GM19035 (cell line): ENCODE measurements around the gene MAP1LC3B2.

Experiments
- ATAC-seq: cut with Tn5 transposase; IDR thresholded peaks from one replicate; pipeline ENCODE4 v1.9.1; 2021; ENCODE audit not compliant: unreplicated experiment

The MAP1LC3B2 gene

DNA sequence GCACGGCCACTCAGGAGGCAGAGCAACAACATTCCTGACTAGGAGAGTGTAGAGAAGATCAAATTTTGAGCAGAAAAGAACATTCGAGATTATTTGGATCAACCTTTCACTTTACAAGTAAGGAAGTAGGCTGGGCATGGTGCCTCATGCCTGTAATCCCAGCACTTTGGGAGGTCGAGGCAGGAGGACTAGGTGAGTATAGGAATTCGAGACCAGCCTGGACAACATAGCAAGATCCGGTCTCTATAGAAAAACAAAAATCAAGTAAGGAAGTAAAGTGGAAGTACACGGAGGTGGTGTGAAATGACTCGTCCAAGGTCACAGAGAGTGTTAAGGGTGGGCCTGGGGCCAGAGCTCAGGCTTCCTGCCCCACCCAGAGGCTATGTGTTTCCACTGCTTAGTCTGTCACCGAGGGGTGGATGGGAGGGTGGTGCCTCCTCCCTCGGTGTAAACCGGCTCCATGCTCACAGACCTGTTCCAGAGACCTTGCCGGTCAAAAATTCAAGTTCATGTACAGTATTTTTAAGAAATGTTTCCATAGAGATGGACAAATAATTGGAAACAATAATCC, 51.9 kb downstream of the MAP1LC3B2 start:
- no peak for ATAC-seq

DNA sequence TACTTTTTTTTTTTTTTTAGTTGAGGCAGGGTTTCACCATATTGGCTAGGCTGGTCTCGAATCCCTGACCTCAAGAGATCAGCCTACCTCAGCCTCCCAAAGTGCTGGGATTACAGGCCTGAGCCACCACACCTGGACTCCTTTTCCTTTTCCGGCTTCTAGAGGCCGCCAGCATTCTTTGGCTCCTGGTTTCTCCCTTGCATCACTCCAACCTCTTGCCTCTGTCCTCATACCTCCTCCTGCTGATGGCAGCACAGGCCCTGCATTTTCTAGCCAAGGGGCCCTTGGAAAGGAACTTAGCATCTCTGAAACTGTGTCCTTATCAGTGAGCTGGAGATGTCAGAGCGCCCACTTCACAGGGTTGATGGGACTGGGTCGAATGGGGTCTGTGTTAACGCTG, 53.3 kb downstream of the MAP1LC3B2 start:
- no peak for ATAC-seq

DNA sequence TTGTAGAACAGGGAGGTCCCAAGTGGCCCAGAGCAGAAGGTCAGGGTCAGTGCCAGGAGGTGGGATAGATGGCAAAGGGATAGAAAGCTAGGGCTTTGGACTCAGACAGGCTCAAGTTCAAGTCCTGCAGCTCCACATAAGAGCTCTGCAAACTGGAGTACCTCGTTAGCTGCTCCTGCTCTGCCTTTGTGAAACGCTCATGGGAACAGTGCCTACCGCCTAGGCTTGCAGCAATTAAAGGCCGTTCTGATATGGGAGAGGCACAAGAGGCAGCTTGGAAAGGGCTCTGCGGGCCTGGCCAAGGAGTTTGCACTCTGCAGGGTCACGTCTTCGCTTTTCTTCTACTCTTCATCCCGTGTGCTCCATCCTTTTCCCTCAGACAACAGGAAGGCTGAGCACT, 54.1 kb downstream of the MAP1LC3B2 start:
- ATAC-seq = no peak

DNA sequence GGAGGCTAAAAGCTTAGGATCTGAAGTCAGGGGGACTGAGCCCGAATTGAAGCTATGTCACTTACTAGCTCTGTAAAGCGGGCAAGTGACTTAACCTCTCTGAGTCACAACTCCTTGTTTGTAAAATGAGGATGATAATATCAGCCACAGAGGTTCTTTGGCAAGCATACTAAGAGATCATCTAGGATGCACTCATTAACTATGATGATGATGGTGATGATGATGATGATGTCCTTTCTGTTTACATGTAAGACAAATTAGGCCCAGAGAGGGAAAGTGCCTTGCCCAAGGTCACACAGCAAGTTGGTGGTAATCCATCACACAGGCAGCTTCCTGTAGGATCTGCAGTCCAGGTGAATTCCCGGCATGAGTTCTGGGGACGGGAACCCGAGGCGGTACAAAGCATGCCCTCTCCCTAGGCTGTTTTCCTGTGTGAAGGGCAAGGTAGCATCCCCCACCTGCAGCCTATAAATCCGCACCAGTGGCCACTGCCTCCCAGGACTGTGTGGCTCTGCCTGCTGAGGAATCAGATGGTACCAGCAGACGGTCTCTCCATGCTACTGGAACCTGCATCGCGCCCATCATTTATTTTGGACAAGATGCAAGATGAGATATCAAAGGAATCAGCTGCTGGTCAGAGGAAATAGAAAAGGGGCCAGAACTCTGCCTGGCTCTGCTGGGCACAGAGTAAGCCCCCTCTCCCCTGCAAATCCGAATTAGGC, 55.2 kb downstream of the MAP1LC3B2 start:
- no peak for ATAC-seq

DNA sequence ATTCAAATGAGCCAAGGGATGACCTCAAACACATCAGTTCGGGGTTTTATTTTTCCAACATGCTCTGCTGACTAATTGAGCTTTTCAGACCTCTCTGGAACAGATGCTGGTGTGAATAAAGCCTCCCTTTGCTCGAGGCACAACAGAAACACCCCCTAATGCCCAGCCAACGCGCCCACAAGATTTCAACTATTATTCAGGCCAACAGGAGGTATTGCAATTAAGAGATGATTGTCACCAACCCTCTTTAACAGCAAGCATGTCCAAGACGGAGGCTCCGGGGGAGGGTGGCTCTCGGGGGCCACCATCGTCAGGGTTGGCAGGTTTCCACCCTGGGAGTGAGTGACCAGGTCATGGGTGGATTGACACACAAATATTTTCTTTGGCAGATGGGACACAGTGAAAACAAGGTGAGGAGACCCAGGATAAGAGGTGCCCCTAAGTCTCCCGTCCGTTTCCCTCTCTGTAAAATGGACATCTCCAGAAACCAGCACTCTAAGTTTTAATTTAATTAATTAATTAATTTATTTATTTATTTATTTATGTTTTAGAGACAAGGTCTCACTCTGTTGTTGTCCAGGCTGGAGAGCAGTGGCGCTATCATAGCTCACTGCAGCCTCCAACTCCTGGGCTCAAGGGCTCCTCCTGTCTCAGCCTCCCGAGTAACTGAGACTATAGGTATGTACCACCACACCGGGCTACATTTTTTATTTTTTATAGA, 56.1 kb downstream of the MAP1LC3B2 start:
- ATAC-seq = no peak

DNA sequence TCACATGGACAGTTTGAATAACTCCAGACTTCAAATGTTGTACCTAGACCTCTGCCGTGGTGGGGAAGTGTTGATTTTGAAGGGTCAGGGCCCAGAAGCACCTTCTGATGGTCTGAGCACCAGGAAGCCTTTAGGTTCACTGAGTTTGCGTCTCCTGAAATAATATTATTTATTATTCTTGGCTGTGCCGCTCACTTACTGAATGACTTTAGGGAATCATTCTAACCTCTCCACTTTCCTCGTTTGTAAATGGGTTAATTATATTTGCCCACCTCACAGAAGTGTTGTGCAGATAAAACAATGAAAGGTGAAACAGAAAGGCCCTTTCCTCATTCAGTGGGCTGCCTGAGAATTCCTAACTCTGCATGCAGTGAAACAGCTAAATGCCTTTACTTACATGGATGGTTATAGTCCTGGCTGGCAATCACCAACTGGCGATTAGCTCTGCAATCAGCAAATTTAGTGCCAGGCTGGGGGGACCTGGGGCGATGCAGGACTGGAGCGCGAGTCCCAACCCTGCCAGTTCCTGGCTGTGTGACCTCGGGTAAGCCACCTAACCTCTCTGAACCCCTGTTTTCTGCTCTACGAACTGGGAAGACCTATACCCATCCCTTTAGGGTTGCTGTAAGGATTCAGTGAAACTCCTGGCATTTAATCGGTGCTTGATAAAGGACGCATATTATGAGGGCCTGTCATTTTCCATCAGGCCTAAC, 57.5 kb downstream of the MAP1LC3B2 start:
- ATAC-seq = no peak

DNA sequence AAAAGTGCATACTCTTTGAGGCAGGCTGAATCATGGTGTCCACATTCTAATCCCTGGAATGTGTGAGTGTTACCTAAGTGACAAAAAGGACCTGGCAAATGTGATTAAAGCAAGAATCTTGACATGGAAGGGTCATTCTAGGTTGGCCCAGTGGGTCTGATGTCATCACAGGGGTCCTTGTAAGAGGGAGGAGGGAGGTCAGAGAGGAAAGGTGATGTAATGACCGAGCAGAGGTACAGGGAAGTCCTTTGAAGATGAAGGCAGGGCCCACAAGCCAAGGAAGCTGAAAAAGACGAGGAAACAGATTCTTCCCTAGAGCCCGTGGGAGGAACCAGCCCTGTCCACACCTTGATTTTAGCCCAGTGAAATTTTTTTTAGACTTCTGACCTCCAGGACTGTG, 60.1 kb downstream of the MAP1LC3B2 start:
- no peak for ATAC-seq

DNA sequence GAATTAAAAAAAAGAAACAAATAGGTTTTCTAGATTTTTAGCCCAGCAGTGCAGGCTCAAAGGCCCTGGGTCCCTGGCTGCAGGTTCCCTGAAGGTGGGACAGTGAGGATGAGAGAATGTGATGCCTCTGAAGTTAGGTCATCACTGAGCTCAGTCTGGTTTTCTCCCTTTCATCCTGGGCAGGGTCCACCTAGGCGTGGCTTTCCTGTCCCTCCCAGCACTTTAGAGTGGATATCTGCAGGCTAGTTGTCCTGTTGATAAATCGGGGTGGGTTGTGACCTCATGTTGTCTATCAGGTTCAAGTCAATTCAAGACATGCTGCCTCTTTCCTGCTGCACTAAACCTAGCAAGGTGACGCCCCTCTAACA, 60.9 kb downstream of the MAP1LC3B2 start:
- ATAC-seq = no peak

DNA sequence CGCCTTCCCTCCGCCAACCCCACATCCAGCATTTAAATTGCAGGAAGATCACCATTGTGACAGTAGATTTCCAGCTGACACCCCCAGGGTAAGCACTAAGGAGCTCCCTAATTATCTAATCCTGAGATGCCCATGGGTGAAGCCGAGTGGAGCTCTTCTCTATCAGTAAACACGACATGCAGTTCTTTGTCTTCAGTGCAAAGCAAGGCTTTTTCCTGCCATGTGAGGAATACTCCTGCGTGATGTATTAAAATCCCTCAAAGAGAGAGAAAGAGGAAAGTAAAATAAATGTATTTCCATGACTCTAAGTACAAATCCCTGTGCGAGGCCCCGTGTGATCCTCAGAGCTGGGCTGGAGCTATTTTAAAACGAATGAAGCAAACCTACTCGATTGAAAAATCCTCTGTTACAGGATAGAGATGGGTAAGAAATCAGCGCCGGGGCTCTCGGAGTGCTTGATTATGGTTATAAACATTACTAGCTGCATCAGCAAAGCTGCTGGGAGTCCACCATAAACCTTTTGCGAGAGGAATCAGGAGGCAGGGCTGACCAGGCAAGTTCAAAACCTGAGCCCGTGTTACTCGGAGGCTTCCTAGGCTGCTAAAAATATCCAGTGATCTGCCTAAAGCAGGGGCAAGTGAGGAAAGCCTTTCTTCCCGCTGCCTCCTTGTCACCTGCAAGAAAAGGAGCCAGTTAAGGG, 61.5 kb downstream of the MAP1LC3B2 start:
- no peak for ATAC-seq

DNA sequence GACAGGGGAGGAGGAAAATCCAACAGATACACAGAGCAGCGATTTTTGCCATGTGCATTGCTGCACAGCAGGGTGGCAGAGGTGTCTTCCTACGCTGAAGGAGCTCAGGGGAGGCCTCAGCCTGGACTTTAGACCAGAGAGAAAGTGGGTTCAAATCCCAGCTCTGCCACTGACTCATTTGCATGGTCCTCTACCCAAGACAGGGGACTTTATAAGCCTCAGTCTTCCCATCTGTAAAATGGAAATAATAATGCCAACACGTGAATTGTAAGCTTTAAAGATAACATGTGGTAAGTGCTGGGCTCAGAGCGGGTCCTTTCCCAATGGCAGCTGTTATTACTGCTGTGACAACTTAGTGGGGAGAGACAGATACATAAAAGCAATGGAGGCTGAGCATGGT, 62.0 kb downstream of the MAP1LC3B2 start:
- no peak for ATAC-seq

DNA sequence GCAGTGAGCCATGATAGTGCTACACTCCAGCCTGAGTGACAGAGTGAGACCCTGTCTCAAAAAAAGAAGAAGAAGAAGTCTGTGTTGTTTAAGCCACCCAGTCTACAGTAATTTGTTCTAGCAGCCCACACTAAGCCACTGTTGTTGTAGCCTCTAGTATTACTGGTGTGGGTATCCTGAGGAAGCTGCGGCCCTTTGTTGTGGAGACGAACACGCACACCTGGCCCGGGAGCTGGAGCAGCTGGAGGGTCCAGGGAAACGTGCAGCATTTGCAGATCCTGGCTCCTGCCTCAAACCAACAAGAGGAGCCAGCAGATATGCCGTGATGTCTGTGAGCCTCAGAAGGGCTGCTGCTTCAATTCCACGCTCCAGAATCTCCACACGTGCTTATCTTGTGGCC, 65.3 kb downstream of the MAP1LC3B2 start:
- no peak for ATAC-seq

DNA sequence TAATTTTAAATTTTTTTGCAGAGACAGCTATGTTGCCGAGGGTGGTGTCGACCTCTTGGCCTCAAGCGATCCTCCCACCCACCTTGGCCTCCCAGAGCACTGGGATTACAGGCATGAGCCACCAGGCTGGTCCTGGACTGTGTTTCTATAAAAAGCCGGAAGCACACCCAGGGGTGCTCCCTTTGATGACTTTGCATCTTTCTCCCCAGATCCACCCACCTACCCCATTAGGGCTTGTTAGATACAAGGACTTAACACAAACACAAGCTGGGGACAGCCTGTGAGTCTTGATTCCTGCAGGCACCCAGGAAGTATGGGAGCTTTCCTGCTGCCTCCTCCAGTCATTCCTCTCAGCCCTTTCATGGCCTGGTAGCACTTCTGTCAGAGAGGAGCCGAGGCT, 67.0 kb downstream of the MAP1LC3B2 start:
- ATAC-seq = no peak
